ENCODE data around the gene CHRNE. TPM values are rescaled to one million over a fixed set of nuclear protein-coding genes. Genes with fewer than 3 reads are reported as not detected.

The CHRNE gene
- total RNA-seq, 1 experiment from 2014 or later, result 0.31 TPM

DNA sequence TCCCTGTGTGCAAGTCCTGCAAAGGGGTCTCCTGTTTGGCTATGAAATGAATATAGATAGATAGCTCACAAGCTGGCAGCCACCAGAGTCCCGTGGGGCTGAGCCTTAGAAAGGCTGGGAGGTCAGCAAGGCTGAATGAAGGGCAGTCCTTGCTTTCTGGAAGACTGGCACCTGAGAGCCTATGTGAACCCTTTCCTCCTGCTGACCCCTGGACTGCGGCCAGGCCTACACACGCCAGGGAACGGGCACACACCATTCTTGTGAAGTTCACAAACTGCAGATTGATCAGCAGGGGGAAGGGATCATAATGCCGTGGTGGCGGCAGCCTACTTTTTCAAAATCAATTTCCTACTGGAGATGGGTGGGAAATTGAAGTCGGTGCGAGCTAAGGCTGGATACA lies 4.5 kb downstream of the CHRNE start:
- Histone ChIP-seq H3K79me1 (ENCODE audit: insufficient read depth, low read depth, low read length, poor library complexity, severe bottlenecking) (no peaks in the 10 kb centered on the region), H3K4me2 (ENCODE audit: insufficient read depth, insufficient read length, low read length) (no peak overlapping the region), H3K27ac (ENCODE audit: insufficient read length, low read depth, low read length) (no peak overlapping the region), H3K18ac (ENCODE audit: insufficient read length, low read depth, low read length) (no peak overlapping the region), H3K4ac (ENCODE audit: low read depth, low read length) (no peak overlapping the region), H2AFZ (ENCODE audit: low read length) (no peak overlapping the region), H3K9me3 (ENCODE audit: control insufficient read depth, low read depth, low read length) (no peaks in the 10 kb centered on the region), H4K8ac (replicated peaks; ENCODE audit: insufficient read length, low read depth, low read length) (no peak overlapping the region), H3K27me3 (ENCODE audit: insufficient read depth, low read length) (no peaks in the 10 kb centered on the region), H3K56ac (ENCODE audit: insufficient read length, low read depth, low read length) (no peak overlapping the region), H2BK12ac (ENCODE audit: insufficient read length, low read depth, low read length) (no peak overlapping the region), H2BK20ac (ENCODE audit: low read depth, low read length, poor library complexity, severe bottlenecking) (no peak overlapping the region), H4K5ac (ENCODE audit: insufficient read length, low read depth, low read length) (no peak overlapping the region), H3K4me1 (ENCODE audit: insufficient read depth, low read length) (peaks cover 2% of the 10 kb centered on the region; the same call in 1 of the 2 replicates), H2BK5ac (ENCODE audit: insufficient read length, low read length) (no peak overlapping the region), H3K23ac (ENCODE audit: insufficient read length, low read depth, low read length) (no peak overlapping the region), H3K9ac (ENCODE audit: extremely low read depth, insufficient read length, low read length) (no peak overlapping the region), H2BK15ac (ENCODE audit: low read depth, low read length) (no peak overlapping the region), H2BK120ac (ENCODE audit: low read depth, low read length, poor library complexity, severe bottlenecking) (no peak overlapping the region), H3K14ac (ENCODE audit: insufficient read depth, low read length) (no peak overlapping the region), H2AK5ac (ENCODE audit: insufficient read length, low read length) (no peak overlapping the region), H4K91ac (ENCODE audit: insufficient read length, low read depth, low read length) (no peak overlapping the region), H4K20me1 (ENCODE audit: control insufficient read depth, insufficient read depth, insufficient read length) (no peaks in the 10 kb centered on the region), H3K79me2 (ENCODE audit: insufficient read depth, low read length) (no peaks in the 10 kb centered on the region), H3T11ph (ENCODE audit: low read length) (no peak overlapping the region), H3K23me2 (ENCODE audit: insufficient read length, low read depth, low read length, poor library complexity, severe bottlenecking) (peaks cover 12% of the 10 kb centered on the region)
- Mint-ChIP-seq H3K27me3 (ENCODE audit: low read depth) (no peaks in the 10 kb centered on the region), H3K4me1 (peaks cover 6 to 30% of the 10 kb centered on the region in 2 experiments), H3K4me3 (peak overlapping the region; percentile 54 to 75), H3K9me3 (no peaks in the 10 kb centered on the region), H3K27ac (peak overlapping the region in 1 of 3 experiments; percentile 79; a peak in 2 of 7 replicates), H3K36me3 (ENCODE audit: insufficient read depth in 1 of 3, low read depth in 3 of 3) (peaks cover 8 to 31% (median 29%) of the 10 kb centered on the region in 3 experiments; a peak in 6 of 7 replicates)
- WGBS (ENCODE audit: extremely low coverage, insufficient read length, low lambda C conversion rate), result no CpG with 5 or more reads among the region's 8 CpGs
- no peak for DNase-seq
- TF ChIP-seq, protein P1, sequence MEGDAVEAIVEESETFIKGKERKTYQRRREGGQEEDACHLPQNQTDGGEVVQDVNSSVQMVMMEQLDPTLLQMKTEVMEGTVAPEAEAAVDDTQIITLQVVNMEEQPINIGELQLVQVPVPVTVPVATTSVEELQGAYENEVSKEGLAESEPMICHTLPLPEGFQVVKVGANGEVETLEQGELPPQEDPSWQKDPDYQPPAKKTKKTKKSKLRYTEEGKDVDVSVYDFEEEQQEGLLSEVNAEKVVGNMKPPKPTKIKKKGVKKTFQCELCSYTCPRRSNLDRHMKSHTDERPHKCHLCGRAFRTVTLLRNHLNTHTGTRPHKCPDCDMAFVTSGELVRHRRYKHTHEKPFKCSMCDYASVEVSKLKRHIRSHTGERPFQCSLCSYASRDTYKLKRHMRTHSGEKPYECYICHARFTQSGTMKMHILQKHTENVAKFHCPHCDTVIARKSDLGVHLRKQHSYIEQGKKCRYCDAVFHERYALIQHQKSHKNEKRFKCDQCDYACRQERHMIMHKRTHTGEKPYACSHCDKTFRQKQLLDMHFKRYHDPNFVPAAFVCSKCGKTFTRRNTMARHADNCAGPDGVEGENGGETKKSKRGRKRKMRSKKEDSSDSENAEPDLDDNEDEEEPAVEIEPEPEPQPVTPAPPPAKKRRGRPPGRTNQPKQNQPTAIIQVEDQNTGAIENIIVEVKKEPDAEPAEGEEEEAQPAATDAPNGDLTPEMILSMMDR (conservative IDR thresholded peaks at IDR 0.05), result no peak

Data from H9 (cell line).